ENCODE results near the gene THADA. TPM values are rescaled to one million over a fixed set of nuclear protein-coding genes. Genes with fewer than 3 reads are reported as not detected.

Gene THADA
- total RNA-seq, 2 donors from 2014 or later = 39.5 to 46.3 TPM

DNA sequence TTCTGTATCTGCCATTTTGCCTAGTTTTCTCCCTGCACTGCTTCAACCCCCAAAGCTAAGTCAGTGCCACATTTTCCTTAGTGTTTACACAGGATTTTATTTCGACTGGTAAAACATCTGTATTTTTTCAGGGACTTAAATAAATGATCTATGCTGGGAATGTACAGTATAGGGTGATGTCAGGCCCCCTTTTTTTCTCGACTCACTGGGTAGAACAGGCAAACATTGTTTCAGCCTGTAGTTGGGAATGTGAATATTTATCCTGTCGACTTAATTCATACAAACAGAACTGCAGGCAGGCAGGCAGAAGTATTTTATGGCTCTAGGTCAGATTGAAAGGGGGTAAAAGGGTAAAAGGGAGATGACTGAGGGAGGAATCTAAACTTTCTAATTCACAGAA, 245.9 kb downstream of the THADA start:
- no peaks in the 10 kb centered on the region for H3K27me3 Mint-ChIP-seq (ENCODE audit: low read depth)
- peaks cover 0 to 4% of the 10 kb centered on the region in 2 donors for H3K36me3 Mint-ChIP-seq (ENCODE audit: insufficient read depth in 2 of 2)
- H3K4me3 Mint-ChIP-seq = no peak overlapping the region
- no peaks in the 10 kb centered on the region for H3K9me3 Mint-ChIP-seq
- DNase-seq (no peak), ATAC-seq (replicated peaks in 1 of 2) (no peak)
- H3K27ac Mint-ChIP-seq = peak overlapping the region; percentile 8
- no peaks in the 10 kb centered on the region for H3K4me1 Mint-ChIP-seq (ENCODE audit: low read depth)

DNA sequence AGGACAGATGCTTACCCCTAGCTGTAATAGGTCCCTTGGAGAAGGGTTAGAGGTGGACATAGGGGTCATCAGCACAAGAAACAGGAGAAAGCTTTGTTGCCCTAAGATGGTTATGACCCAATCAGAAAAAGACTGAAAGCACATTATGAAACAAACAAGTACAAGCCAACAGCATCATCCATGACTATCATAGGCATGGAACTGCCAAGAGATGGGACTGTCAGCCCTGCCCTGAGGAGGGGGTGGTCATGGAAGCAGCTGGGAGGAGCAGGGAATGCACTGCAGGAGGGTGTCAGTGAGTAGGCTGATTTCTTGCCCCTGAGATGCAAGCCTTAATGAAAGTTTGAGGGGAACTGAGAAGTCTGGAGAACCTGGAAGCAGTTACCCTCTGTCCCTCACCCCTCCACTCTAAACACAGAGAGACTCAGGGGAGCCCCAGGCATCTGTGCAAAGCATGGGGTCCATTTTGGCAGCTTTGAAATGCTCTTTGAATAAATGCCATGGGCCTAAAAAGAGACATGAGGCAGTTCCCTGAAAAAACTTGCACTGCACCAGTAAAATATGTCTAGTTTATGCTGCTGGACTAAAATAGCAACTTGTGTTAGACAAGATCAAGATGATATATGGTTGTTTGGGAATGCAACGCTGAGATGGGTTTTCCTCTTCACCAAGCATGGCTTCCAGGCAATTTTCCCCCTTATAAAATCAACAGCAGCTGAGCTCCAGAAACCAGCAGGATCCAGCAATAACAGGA, 246.8 kb downstream of the THADA start:
- no peaks in the 10 kb centered on the region for H3K27me3 Mint-ChIP-seq (ENCODE audit: low read depth)
- no peak overlapping the region for H3K4me3 Mint-ChIP-seq
- H3K36me3 Mint-ChIP-seq (ENCODE audit: insufficient read depth in 2 of 2) = peaks cover 0 to 2% of the 10 kb centered on the region in 2 donors
- H3K9me3 Mint-ChIP-seq = no peaks in the 10 kb centered on the region
- H3K4me1 Mint-ChIP-seq (ENCODE audit: low read depth) = no peaks in the 10 kb centered on the region
- no peak overlapping the region for H3K27ac Mint-ChIP-seq
- DNase-seq = no peak
- ATAC-seq (replicated peaks in 1 of 2) = no peak

DNA sequence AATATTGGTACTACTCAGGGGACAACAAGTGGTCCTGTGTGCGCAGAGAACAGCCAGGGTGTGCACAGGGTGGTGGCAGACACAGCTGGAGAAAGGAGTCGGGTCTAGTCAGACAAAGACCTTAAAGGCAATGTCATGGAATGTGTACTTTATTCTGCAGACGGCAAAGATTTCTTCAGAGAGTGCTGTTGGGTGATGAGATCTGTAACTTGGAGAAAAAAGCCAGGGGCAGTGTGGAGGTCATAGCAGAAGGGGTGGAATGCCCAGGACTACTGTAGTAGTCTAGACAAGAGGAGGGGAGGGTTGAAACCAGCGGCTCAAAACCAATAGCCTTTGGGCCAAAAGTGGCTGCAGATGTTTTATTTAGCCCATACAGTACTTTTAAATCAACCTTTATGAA, 248.1 kb downstream of the THADA start:
- no peaks in the 10 kb centered on the region for H3K4me1 Mint-ChIP-seq (ENCODE audit: low read depth)

DNA sequence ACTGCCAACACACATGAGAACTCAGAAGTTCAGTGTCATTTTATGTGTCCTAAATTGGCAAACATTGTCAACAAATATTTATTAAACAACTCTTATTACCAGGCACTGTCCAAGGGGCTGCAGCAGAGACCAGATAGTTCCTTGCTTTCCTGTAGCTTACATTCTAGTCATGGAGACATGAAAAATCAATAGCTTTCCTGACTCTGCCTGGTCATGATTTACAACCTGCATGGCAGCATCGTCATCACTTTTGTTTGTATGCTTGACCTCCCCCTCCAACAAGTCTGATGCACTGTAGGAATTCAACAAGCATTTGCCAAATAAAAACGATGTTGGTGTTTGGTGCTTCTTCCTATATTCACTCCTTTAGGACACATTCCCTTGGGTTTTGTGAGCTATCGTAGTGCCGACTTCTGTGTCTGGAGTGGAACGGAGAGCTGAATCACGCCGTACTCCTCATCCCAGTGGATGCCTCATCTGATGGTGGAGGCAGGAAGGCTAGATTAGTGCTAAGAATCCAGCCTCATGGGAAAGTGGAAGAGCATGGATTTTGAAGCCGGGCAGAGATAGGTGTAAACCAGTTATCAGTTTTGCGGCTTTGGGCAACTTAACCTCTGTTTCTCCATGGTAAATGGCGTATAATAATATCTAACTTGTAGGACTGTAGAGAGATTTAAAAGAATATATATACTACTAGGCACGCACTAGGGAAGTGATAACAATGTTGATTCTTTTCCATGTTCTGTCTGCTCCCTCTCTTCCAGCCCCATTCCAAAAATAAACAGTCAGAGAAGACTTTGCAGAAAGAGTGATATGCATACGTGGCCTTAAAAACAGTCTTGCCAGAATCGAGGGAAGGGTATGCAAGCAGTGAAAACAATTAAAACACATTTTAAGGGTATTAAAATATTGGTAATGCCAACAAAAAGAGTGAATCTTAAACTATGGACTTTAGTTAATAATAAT, 249.0 kb downstream of the THADA start:
- Mint-ChIP-seq H3K9me3 (no peaks in the 10 kb centered on the region), H3K4me3 (no peak overlapping the region), H3K4me1 (ENCODE audit: low read depth) (no peaks in the 10 kb centered on the region), H3K27ac (no peak overlapping the region), H3K27me3 (ENCODE audit: low read depth) (no peaks in the 10 kb centered on the region), H3K36me3 (ENCODE audit: insufficient read depth in 2 of 2) (peaks cover 2 to 6% of the 10 kb centered on the region in 2 donors)
- ATAC-seq (replicated peaks in 1 of 2) (no peak), DNase-seq (no peak)

More for the DNA sequence above, 248.1 kb downstream of the THADA start:
- Mint-ChIP-seq H3K27me3 (ENCODE audit: low read depth) (no peaks in the 10 kb centered on the region), H3K4me3 (no peak overlapping the region), H3K27ac (no peak overlapping the region), H3K36me3 (ENCODE audit: insufficient read depth in 2 of 2) (peaks cover 0 to 2% of the 10 kb centered on the region in 2 donors), H3K9me3 (no peaks in the 10 kb centered on the region)
- ATAC-seq (replicated peaks in 1 of 2) = no peak
- no peak for DNase-seq

DNA sequence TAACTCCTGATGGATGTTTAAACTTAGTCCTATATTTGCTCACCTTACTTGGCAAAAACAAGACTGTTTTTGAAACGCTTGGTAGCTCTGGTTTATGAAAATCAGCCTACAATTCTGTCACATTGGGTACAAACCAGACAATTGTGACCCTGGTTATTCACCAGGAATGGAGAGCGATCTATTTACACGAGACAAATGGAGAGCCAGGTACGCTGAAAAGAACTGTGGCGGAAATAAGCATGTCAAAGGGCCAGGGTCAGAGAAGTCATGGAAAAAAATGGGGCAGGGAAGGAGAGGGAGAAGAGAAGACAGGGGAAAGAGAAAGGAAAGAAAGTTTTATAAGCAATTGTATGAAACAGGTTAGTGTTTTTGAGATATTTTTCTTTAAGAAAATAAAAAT, 250.0 kb downstream of the THADA start:
- ATAC-seq (replicated peaks in 1 of 2) (no peak), DNase-seq (no peak)
- no peaks in the 10 kb centered on the region for H3K9me3 Mint-ChIP-seq
- H3K27me3 Mint-ChIP-seq (ENCODE audit: low read depth) = no peaks in the 10 kb centered on the region
- peaks cover 2 to 8% of the 10 kb centered on the region in 2 donors for H3K36me3 Mint-ChIP-seq (ENCODE audit: insufficient read depth in 2 of 2)
- H3K4me1 Mint-ChIP-seq (ENCODE audit: low read depth) = no peaks in the 10 kb centered on the region
- H3K4me3 Mint-ChIP-seq = no peak overlapping the region
- H3K27ac Mint-ChIP-seq = no peak overlapping the region

DNA sequence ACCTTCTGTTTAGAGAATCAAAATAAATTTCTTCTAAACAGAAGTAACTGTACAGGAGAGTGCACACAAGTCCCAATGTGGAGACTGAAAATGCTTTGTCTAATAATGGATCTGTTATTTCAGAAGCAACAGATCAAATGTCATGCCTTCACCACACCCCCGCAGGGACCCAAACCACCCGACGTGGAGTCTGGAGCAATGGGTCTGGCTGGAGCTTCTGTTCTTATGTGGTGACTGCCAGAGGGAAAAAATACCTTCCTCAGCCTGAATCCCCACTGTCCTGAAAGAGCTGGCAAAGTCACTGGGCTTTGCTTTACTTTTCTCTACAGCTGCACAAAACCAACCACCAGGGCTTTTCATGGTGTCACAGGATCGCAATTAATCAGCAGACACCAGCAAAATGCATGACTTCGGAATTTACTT, 250.4 kb downstream of the THADA start:
- H3K4me1 Mint-ChIP-seq (ENCODE audit: low read depth) = no peaks in the 10 kb centered on the region
- no peak overlapping the region for H3K27ac Mint-ChIP-seq
- no peaks in the 10 kb centered on the region for H3K27me3 Mint-ChIP-seq (ENCODE audit: low read depth)
- H3K36me3 Mint-ChIP-seq (ENCODE audit: insufficient read depth in 2 of 2) = peaks cover 2 to 8% of the 10 kb centered on the region in 2 donors
- no peaks in the 10 kb centered on the region for H3K9me3 Mint-ChIP-seq
- H3K4me3 Mint-ChIP-seq = no peak overlapping the region
- ATAC-seq (replicated peaks in 1 of 2) (no peak), DNase-seq (no peak)

DNA sequence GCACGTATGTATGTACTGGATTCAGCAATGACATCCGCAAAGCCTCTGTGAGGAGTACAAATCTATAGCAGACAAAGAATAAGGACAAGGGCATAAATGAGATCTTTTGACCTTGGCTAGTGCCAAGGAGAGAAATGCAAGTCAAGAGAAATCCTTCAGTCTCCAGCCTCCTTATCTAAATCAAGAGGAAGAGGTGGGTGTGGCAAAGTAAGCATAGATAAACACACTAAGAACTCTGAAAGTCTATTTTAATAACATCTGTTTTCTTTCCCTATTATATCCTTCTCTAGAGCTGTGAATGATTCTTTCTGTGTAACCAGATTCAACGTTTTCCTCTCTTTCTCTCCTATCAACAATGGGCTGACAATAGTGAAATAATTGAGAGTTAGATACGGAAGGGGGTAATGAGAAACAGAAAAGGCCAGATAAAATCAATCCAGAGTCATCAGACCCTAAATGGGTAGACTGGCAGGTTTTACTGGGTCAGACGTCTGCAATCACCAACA, 250.9 kb downstream of the THADA start:
- Mint-ChIP-seq H3K4me3 (no peak overlapping the region), H3K36me3 (ENCODE audit: insufficient read depth in 2 of 2) (peaks cover 2 to 8% of the 10 kb centered on the region in 2 donors), H3K27me3 (ENCODE audit: low read depth) (no peaks in the 10 kb centered on the region), H3K27ac (no peak overlapping the region), H3K4me1 (ENCODE audit: low read depth) (no peaks in the 10 kb centered on the region), H3K9me3 (no peaks in the 10 kb centered on the region)
- DNase-seq (no peak), ATAC-seq (replicated peaks in 1 of 2) (no peak)

DNA sequence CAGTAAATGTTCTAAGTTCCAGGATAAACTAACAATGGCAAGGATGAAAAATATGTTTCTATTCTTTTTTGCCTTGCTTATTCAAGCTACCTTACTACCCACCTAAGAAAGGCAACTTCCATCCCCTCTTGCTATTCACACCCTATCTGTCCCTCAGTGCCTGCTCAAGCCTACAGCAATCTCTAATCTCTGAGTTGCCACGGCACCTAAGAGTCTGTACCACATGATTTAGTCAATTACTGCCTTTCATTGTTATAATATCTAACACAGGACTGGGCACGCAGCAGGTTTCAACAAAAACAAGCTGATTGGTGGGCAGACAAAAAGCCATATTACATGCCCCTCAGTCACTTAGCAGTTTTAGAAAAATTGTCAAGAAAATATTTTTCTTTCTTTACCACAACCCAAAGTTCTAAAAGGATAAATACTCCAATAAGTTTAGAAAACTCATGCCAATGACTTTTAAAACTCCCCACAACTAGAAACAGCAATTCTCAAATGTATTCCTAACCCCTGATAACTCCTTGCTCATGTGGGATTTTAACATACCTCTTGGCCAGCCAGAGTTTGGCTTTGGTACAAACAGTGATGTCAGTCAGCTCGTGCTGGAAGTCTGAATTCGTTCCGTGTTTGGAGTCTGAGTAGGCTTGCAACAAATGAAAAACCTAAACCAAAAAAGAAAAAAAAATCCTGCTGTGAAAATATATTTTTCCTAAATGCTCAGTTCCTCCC, 252.1 kb downstream of the THADA start:
- H3K27me3 Mint-ChIP-seq (ENCODE audit: low read depth) = no peaks in the 10 kb centered on the region
- no peak overlapping the region for H3K27ac Mint-ChIP-seq
- DNase-seq = no peak
- H3K4me3 Mint-ChIP-seq = no peak overlapping the region
- H3K4me1 Mint-ChIP-seq (ENCODE audit: low read depth) = no peaks in the 10 kb centered on the region
- H3K9me3 Mint-ChIP-seq = no peaks in the 10 kb centered on the region
- H3K36me3 Mint-ChIP-seq (ENCODE audit: insufficient read depth in 2 of 2) = peaks cover 2 to 8% of the 10 kb centered on the region in 2 donors
- no peak for ATAC-seq (replicated peaks in 1 of 2)

DNA sequence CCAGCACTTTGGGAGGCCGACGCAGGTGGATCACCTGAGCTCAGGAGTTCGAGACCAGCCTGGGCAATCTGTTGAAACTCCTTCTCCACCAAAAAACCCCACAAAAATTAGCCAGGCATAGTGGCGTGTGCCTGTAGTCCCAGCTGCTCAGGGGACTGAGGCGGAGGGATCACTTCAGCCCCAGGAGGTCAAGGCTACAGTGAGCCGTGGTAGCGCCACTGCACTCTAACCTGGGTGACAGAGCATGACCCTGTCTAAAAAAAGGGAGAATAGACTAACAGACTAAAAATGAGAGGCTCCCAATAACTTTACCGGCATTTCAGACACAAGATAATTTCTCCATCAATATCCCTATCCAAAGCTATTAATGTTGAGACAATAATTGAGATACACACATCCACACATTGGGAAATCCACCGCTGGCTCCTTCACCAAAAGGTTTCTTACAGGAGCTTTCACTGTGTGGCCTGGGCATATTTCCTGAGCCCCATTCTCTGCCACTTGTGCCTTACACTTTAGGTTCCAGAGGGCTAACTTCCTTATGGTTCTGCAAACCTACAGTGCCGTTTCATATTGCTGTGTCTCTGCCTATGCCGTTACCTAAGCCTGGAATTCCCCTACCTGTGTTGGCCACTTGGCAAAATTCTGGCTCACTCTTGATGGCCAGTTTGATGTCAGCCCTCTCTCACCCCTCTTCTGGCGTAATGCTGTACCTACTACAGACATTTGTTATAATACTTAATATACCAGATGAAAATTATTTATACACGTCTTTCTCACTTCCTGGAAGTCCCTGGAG, 253.7 kb downstream of the THADA start:
- Mint-ChIP-seq H3K36me3 (ENCODE audit: insufficient read depth in 2 of 2) (peaks cover 2 to 10% of the 10 kb centered on the region in 2 donors), H3K4me1 (ENCODE audit: low read depth) (peaks cover 4% of the 10 kb centered on the region), H3K4me3 (no peak overlapping the region), H3K27ac (no peak overlapping the region), H3K27me3 (ENCODE audit: low read depth) (no peaks in the 10 kb centered on the region), H3K9me3 (no peaks in the 10 kb centered on the region)
- no peak for DNase-seq
- ATAC-seq (replicated peaks in 1 of 2) = no peak

DNA sequence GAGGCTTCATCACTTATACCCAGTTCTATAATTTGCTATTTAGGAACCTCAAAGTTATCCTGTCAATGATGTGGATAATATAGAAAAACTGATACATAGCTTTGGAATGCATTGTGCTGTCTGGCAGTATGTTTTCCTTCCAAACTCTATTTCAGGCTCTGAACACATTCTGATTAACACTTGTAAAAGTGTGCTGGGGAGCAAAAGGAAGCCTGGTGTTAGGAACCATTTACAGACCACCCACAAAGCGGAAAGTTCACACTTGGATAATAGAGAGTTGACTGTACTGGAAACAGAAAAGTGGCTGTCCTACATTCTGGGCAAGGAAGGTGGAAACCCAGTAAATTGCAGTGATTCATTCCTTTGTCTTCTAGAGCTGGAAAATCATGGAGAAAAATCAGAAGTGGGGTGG, 254.9 kb downstream of the THADA start:
- no peaks in the 10 kb centered on the region for H3K27me3 Mint-ChIP-seq (ENCODE audit: low read depth)
- H3K4me1 Mint-ChIP-seq (ENCODE audit: low read depth) = peaks cover 14% of the 10 kb centered on the region
- peaks cover 2 to 12% of the 10 kb centered on the region in 2 donors for H3K36me3 Mint-ChIP-seq (ENCODE audit: insufficient read depth in 2 of 2)
- no peak for ATAC-seq (replicated peaks in 1 of 2)
- no peak overlapping the region for H3K4me3 Mint-ChIP-seq
- no peaks in the 10 kb centered on the region for H3K9me3 Mint-ChIP-seq
- DNase-seq = no peak
- no peak overlapping the region for H3K27ac Mint-ChIP-seq

DNA sequence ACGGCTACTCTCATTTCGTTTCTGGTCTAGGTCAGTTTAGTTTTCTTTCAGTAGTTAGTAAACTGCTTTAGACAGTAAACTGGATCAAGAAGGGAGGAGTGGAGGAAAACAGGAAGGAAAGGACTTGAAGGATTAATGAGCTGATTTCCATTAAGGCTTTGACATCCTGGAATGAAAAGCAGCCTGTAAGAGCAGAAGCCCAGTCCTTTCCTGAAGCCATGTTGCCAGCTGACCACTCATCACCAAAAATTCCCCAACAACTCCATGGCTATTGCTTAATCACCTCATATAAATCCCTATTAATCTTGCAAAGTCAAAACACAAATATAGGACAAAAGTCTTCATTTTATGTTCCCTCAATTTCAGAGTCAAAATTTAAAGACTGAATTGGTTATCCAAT, 255.8 kb downstream of the THADA start:
- DNase-seq (no peak), ATAC-seq (replicated peaks in 1 of 2) (no peak)
- Mint-ChIP-seq H3K4me1 (ENCODE audit: low read depth) (peaks cover 14% of the 10 kb centered on the region), H3K4me3 (no peak overlapping the region), H3K27ac (no peak overlapping the region), H3K36me3 (ENCODE audit: insufficient read depth in 2 of 2) (peaks cover 2 to 13% of the 10 kb centered on the region in 2 donors), H3K9me3 (no peaks in the 10 kb centered on the region), H3K27me3 (ENCODE audit: low read depth) (no peaks in the 10 kb centered on the region)

DNA sequence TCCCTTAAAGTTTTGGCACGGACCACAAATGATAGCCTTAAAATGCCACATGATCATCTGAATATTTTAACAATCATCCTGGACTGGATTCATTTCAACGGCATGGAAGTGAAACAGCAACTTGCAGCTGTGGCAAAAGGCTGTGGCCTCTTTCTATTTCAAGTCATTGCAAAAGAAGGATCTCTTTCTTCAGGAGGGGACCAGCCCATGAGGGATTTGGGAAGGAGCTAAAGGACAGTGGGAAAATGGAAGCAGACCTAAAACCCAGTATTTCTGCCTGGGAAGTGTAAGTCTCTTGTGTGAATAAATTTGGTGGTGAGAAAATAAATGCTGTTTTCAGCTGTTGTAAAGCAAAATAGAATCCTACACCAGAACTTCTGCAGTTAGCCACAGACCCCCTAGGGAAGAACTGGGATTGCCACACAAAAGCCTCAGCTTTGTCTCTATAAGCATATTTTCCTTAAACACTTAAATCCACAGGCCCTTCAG, 262.1 kb downstream of the THADA start:
- Mint-ChIP-seq H3K4me1 (ENCODE audit: low read depth) (peaks cover 14% of the 10 kb centered on the region), H3K27me3 (ENCODE audit: low read depth) (no peaks in the 10 kb centered on the region), H3K4me3 (no peak overlapping the region), H3K36me3 (ENCODE audit: insufficient read depth in 2 of 2) (peaks cover 0 to 9% of the 10 kb centered on the region in 2 donors), H3K27ac (no peak overlapping the region), H3K9me3 (no peaks in the 10 kb centered on the region)
- ATAC-seq (replicated peaks in 1 of 2) (no peak), DNase-seq (no peak)

All from activated T-cell treated with anti-CD3 and anti-CD28 coated beads, Interleukin-2, amount 50 U/mL, for 72 hours (primary cell).